ENCODE results near the gene HOOK2. TPM values are rescaled to one million over a fixed set of nuclear protein-coding genes. Genes with fewer than 3 reads are reported as not detected.

HOOK2 gene
- total RNA-seq, 2 experiments from 2014 or later = 14.0 to 14.9 TPM

DNA sequence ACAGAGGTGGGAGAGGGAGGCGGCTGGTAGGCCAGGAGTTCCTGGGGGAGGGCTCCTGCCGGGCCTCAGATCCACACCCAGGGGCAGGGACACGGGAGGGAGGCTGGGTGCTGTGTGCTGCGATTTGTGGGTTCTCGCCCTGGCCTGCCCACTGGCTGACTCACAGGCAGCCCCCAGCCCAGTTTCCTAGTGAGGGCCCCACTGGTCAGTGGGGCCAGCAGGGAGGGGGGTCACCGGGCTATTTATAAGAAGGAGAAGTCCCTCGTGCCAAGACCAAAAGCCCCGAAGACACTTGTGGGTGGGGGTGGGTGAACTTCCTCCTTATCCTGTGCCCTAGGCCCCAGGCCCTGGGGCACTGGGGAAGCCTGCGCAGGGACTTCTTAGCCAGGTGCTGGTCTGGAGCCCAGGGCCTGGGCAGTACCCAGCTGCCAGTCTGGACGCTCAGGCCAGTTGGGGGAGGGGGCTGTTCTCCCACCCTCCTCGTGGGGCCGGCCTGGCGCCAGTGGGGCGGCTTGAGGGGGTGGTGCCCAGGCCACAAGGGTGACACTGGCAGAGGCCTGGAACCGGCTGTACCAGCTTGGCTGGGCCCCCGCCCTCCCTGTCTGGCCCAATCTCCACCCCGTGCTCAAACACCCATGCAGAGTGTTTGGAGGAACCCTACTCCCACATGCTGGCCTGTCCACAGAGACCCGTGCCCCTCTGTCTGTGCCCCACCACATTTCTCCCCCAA, 11.0 kb upstream of the HOOK2 start:
- Mint-ChIP-seq H3K4me3 (no peak overlapping the region), H3K27me3 (ENCODE audit: low read depth) (no peaks in the 10 kb centered on the region), H3K9me3 (no peaks in the 10 kb centered on the region), H3K36me3 (ENCODE audit: low read depth) (peaks cover under 1% of the 10 kb centered on the region), H3K27ac (peak overlapping the region; percentile 30), H3K4me1 (ENCODE audit: low read depth) (peaks cover 27% of the 10 kb centered on the region)
- no peak for DNase-seq
- intact Hi-C loops (cut with micrococcal nuclease) = loop anchor here (10.0 kb wide), 1 partner anchor 1058 kb away; no protein-coding TSS in a partner anchor
- CTCF ChIA-PET = interaction anchor here (1.8 to 4.5 kb wide), 2 partner anchors 9 to 10 kb away, joined by 10 to 36 read pairs; no protein-coding TSS in a partner anchor

DNA sequence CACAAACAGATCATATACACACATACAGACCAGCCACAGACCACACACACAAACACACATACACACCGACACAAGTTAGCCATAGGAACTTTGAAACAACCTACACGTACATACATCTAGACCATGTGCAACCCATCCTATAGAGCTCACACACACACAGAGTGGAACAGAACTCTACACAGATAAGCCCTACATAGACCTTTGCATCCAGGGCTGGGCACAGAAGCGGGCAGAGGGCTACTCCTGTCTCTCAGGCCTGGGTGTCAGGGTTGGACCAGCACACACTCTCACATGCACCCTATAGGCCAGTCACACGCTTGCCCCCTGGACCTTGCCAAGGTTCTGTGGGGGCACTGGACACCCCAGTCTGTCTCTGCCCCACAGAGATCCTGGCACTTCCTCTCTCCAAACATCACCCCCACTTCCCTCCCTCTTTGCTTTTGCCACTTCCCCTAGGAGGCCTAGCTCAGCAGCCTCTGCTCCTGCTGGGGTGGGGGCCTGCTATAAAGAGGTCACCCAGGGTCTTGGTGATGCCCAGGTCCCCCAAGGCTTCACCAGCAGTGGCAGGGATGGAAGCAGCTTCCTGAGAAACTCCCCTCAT, 10.2 kb upstream of the HOOK2 start:
- no peaks in the 10 kb centered on the region for H3K9me3 Mint-ChIP-seq
- intact Hi-C loops (cut with micrococcal nuclease) = loop anchor here (10.0 kb wide), 1 partner anchor 1059 kb away; no protein-coding TSS in a partner anchor
- H3K27me3 Mint-ChIP-seq (ENCODE audit: low read depth) = no peaks in the 10 kb centered on the region
- no peak overlapping the region for H3K4me3 Mint-ChIP-seq
- DNase-seq = no peak
- H3K27ac Mint-ChIP-seq = no peak overlapping the region
- H3K4me1 Mint-ChIP-seq (ENCODE audit: low read depth) = peaks cover 27% of the 10 kb centered on the region
- H3K36me3 Mint-ChIP-seq (ENCODE audit: low read depth) = no peaks in the 10 kb centered on the region
- CTCF ChIA-PET = interaction anchor here (0.7 to 4.5 kb wide), 2 partner anchors 8 to 11 kb away, joined by 4 to 36 read pairs; no protein-coding TSS in a partner anchor

DNA sequence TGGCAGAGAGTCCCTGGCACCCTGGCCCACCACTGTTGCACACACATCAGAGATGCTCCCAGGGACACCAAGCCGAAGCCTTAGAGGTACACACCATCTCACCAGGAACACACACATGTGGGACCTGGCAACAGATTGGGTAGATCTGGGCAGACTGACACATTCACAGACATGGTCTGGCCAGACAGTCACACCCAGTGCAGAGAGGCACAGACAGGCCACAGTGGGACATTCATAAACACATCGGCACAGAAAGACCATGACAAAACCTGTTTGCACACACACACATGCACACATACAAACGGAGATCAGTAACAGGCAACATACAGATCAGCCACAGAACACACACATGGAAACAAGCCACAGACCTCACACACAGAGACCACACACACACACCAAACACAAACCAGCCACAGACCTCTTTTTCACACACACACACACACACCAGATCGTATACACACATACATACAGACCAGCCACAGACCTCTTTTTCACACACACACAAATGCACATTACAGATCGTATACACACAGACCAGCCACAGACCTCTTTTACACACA, 9.6 kb upstream of the HOOK2 start:
- CTCF ChIA-PET = interaction anchor here (0.7 to 4.5 kb wide), 2 partner anchors 7 to 11 kb away, joined by 4 to 36 read pairs; no protein-coding TSS in a partner anchor
- Mint-ChIP-seq H3K27ac (no peak overlapping the region), H3K9me3 (no peaks in the 10 kb centered on the region), H3K4me1 (ENCODE audit: low read depth) (peaks cover 27% of the 10 kb centered on the region), H3K27me3 (ENCODE audit: low read depth) (no peaks in the 10 kb centered on the region), H3K36me3 (ENCODE audit: low read depth) (no peaks in the 10 kb centered on the region), H3K4me3 (no peak overlapping the region)
- no peak for DNase-seq
- intact Hi-C loops (cut with micrococcal nuclease) = loop anchor here (5.0 to 10.0 kb wide), 2 partner anchors 317 to 1060 kb away; partner anchors contain the start of gene LYL1

DNA sequence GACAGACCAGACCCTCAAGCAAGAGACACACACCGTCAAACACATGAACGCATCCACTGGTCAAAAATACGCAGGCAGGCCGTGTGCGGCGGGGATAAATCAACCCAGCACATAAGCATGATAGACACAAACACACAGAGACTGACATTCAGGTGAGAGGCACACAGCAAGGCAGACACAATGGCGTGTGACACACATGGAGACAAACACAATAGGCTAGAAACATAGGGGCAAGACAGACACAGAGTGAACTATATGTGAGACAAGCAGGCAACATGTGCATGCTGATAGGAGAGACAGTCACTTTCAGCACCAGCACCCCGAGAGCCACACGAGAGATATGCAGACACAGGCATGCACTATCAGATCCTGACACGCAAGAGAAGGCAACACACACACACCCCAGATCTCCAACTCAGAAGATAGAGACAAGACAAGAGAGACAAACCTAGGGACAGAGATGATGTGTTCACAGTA, 9.1 kb upstream of the HOOK2 start:
- H3K36me3 Mint-ChIP-seq (ENCODE audit: low read depth) = no peaks in the 10 kb centered on the region
- no peak for DNase-seq
- H3K4me3 Mint-ChIP-seq = no peak overlapping the region
- no peaks in the 10 kb centered on the region for H3K27me3 Mint-ChIP-seq (ENCODE audit: low read depth)
- intact Hi-C loops (cut with micrococcal nuclease) = loop anchor here (5.0 to 10.0 kb wide), 2 partner anchors 318 to 1060 kb away; partner anchors contain the start of gene LYL1
- CTCF ChIA-PET = no interaction called here
- peaks cover 31% of the 10 kb centered on the region for H3K4me1 Mint-ChIP-seq (ENCODE audit: low read depth)
- H3K9me3 Mint-ChIP-seq = no peaks in the 10 kb centered on the region
- H3K27ac Mint-ChIP-seq = no peak overlapping the region

DNA sequence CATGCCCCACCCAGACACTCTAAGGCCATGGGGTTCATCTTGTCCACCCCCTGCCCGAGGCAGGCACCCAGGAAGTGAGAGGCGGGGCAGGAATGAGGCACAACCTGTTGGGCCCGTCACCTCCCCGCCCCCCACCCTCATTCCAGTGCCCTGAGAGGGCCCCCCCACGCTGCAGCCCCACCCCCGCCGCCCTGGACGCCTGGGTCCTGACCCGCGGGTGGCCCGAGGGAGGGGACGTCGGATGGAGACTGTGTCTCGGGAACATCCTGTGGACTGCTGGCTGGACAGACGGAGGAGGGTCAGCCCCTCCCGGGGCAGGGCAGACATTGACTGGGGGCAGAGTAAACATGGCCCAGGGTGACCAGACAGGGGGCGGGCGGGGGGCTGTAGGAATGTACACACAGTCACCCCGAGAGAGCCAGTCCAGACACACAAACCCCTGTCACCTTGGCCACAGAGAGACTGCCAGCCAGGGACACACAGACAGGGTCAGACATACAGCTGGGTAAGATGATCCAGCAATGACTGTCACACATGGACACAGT, 8.6 kb upstream of the HOOK2 start:
- intact Hi-C loops (cut with micrococcal nuclease) = loop anchor here (2.0 to 10.0 kb wide), 3 partner anchors 155 to 1061 kb away; partner anchors contain the start of genes CALR and LYL1
- H3K4me3 Mint-ChIP-seq = peak overlapping the region; percentile 48
- no peaks in the 10 kb centered on the region for H3K9me3 Mint-ChIP-seq
- DNase-seq = no peak
- peaks cover 31% of the 10 kb centered on the region for H3K4me1 Mint-ChIP-seq (ENCODE audit: low read depth)
- H3K27ac Mint-ChIP-seq = no peak overlapping the region
- CTCF ChIA-PET = interaction anchor here (1.4 to 3.1 kb wide), 2 partner anchors 10 to 24 kb away, joined by 4 to 40 read pairs; partner anchors contain the start of gene JUNB
- H3K36me3 Mint-ChIP-seq (ENCODE audit: low read depth) = no peaks in the 10 kb centered on the region
- H3K27me3 Mint-ChIP-seq (ENCODE audit: low read depth) = no peaks in the 10 kb centered on the region

DNA sequence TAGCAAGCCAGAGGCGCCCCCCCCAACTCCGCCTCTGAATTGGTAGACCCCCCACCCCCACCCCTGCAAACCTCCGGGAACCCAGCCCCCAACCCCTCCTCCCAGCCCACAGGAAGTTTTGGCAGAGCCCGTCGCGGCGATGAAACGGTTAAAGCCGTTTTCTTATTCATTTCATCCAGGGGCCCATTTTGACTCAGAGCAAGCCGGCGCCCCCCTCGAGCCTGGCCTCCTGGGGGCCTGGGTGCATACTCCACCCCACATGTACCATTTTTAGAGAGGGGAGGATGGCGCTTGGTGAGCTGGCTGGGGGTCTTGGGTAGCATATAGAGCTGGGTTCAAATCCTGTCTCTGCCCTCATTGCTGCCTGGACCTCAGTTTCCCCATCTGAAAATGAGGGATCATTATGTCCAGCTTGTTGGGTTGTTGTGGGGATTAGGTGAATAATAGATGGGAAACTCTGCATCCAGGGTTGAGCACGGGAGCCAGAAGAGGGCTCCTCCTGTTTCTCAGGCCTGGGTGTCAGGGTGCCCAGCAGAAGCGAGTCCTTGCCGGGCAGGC, 8.0 kb upstream of the HOOK2 start:
- H3K36me3 Mint-ChIP-seq (ENCODE audit: low read depth) = no peaks in the 10 kb centered on the region
- no peaks in the 10 kb centered on the region for H3K27me3 Mint-ChIP-seq (ENCODE audit: low read depth)
- no peaks in the 10 kb centered on the region for H3K9me3 Mint-ChIP-seq
- CTCF ChIA-PET = interaction anchor here (1.4 to 3.1 kb wide), 2 partner anchors 11 to 23 kb away, joined by 4 to 40 read pairs; partner anchors contain the start of gene JUNB
- H3K4me1 Mint-ChIP-seq (ENCODE audit: low read depth) = peaks cover 33% of the 10 kb centered on the region
- DNase-seq = peak; percentile 90
- peak overlapping the region; percentile 77 for H3K27ac Mint-ChIP-seq
- H3K4me3 Mint-ChIP-seq = peak overlapping the region; percentile 48
- intact Hi-C loops (cut with micrococcal nuclease) = loop anchor here (2.0 to 10.0 kb wide), 3 partner anchors 155 to 1061 kb away; partner anchors contain the start of genes CALR and LYL1

DNA sequence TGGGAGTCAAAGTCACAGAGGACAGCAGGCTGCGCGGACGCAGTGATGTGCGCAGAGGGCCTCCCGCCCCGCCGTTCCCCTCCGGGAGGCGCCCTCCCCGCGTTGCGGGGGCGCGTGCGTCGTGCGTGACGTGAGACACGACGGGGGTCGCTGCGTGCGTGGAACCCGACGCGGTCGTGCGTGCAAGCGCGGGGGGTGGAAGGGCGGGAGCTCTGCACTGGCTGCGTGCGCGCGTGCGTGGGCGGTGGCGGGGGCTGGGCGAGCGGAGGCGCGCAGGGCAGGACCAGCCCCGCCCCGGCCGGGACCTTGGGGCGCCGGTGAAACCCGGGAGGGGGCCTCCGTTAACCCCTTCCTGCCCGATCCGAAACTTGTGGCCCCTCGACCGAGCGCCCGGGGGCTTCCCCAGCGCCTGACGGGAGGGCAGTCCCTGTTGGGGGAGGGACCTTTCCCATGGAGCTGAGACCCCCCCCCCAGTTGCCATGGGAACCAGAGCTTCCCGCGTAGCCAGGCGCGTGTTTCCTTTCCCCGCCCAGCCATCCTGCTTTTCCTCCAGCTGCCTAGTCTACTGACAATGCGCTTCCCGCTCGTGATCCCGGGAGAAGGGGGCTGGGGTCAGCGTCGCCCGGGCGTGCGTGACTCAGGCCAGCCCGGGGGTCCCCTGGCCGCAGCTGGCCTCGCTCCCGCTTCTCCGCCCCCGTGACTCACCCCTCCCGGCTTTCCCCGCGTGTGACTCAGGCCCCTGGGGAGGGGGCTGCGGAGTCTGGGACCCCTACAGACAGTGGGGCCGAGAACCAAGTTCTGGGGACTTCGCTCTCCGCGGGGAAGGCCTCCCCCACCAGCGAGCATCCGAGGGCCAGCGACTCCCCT, 7.3 kb upstream of the HOOK2 start:
- Mint-ChIP-seq H3K27ac (peak overlapping the region; percentile 93), H3K27me3 (ENCODE audit: low read depth) (no peaks in the 10 kb centered on the region), H3K4me3 (peak overlapping the region; percentile 74), H3K9me3 (no peaks in the 10 kb centered on the region), H3K4me1 (ENCODE audit: low read depth) (peaks cover 32% of the 10 kb centered on the region), H3K36me3 (ENCODE audit: low read depth) (no peaks in the 10 kb centered on the region)
- CTCF ChIA-PET = interaction anchor here (1.4 to 3.1 kb wide), 3 partner anchors 11 to 23 kb away, joined by 3 to 40 read pairs (median 4); partner anchors contain the start of gene JUNB
- DNase-seq = peak; percentile 93
- intact Hi-C loops (cut with micrococcal nuclease) = loop anchor here (1.0 to 10.0 kb wide), 4 partner anchors 9 to 1062 kb away; partner anchors contain the start of genes CALR, JUNB and LYL1

DNA sequence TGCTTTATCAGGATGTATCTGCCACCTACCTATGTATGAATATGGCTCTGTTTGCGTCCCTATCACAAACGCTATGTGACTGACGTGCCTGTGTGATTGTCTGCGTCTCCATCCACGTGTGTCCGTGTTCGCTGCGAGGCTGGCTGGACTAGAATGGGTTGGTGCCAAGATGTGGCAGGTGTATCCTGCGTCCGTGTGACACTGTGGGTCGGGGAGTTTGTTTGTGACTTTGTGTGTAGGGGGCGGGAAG, 6.7 kb upstream of the HOOK2 start:
- H3K4me3 Mint-ChIP-seq = peak overlapping the region; percentile 74
- no peak for DNase-seq
- H3K4me1 Mint-ChIP-seq (ENCODE audit: low read depth) = peaks cover 36% of the 10 kb centered on the region
- intact Hi-C loops (cut with micrococcal nuclease) = loop anchor here (1.0 to 10.0 kb wide), 4 partner anchors 9 to 1063 kb away; partner anchors contain the start of genes CALR, JUNB and LYL1
- CTCF ChIA-PET = interaction anchor here (1.4 to 3.1 kb wide), 3 partner anchors 12 to 22 kb away, joined by 3 to 40 read pairs (median 4); partner anchors contain the start of gene JUNB
- H3K27ac Mint-ChIP-seq = peak overlapping the region; percentile 93
- H3K36me3 Mint-ChIP-seq (ENCODE audit: low read depth) = no peaks in the 10 kb centered on the region
- H3K9me3 Mint-ChIP-seq = no peaks in the 10 kb centered on the region
- H3K27me3 Mint-ChIP-seq (ENCODE audit: low read depth) = no peaks in the 10 kb centered on the region

DNA sequence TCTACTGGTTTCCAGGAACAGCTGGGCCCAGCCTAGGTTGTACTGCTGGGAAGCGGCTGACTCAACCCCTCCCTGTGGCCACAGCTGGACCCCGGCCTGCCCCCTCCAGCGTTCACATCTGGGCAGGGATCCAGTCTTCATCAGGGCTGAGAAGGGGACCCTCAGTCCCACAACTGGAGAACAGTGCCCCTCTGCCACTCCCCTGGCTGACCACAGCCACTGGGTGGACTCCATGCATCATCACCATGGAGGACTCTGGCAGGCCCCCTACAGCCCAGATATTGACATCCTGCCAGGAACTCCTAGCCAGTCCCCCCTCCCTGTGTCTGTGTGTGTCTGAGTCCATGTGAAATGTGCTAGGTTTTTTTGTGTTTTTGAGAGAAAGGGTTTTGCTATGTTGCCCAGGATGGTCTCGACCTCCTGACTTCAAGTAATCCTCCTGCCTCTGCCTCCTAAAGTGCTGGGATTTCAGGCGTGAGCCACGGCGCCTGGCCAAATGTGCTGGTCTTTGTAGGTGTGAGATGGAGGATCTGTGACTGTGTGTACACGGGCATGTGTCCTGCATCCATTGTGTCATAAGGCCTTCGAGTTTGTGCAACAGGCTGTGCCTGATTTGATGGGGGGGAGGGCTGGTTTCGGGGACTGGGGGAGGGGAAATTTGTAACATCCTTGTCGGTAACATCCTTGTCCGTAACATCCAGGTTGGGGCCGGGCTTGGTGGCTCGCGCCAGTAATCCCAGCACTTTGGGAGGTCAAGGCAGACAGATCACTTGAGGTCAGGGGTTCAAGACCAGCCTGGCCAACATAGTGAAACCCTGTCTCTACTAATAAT, 4.0 kb upstream of the HOOK2 start:
- intact Hi-C loops (cut with micrococcal nuclease) = no loop called here
- peak; percentile 23 for DNase-seq
- CTCF ChIA-PET = interaction anchor here (3.7 to 8.8 kb wide), 4 partner anchors 8 to 68 kb away, joined by 18 to 303 read pairs (median 70); partner anchors contain the start of genes JUNB, PRDX2 and THSD8
- H3K36me3 Mint-ChIP-seq (ENCODE audit: low read depth) = no peaks in the 10 kb centered on the region
- H3K4me3 Mint-ChIP-seq = peak overlapping the region; percentile 72
- H3K27ac Mint-ChIP-seq = peak overlapping the region; percentile 82
- H3K4me1 Mint-ChIP-seq (ENCODE audit: low read depth) = peaks cover 35% of the 10 kb centered on the region
- H3K9me3 Mint-ChIP-seq = no peaks in the 10 kb centered on the region
- no peaks in the 10 kb centered on the region for H3K27me3 Mint-ChIP-seq (ENCODE audit: low read depth)

DNA sequence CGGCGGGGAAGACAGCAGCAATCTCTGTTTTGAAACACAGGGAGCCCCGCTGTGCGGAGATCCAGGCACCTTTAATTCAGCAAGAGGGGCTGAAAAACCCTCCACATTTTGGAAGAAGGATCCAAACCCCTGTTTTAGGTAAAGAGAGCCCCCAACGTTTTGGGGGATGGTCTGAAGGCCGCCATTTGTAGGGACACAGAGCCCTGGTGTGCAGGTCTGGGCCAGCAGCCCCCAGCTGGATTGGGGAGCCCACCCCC, 3.5 kb upstream of the HOOK2 start:
- CTCF ChIA-PET = interaction anchor here (3.7 to 8.8 kb wide), 4 partner anchors 9 to 69 kb away, joined by 18 to 303 read pairs (median 70); partner anchors contain the start of genes JUNB, PRDX2 and THSD8
- H3K27ac Mint-ChIP-seq = peak overlapping the region; percentile 82
- H3K9me3 Mint-ChIP-seq = no peaks in the 10 kb centered on the region
- H3K4me1 Mint-ChIP-seq (ENCODE audit: low read depth) = peaks cover 35% of the 10 kb centered on the region
- no peak for DNase-seq
- H3K36me3 Mint-ChIP-seq (ENCODE audit: low read depth) = no peaks in the 10 kb centered on the region
- H3K4me3 Mint-ChIP-seq = peak overlapping the region; percentile 72
- intact Hi-C loops (cut with micrococcal nuclease) = no loop called here
- H3K27me3 Mint-ChIP-seq (ENCODE audit: low read depth) = no peaks in the 10 kb centered on the region

Data from activated naive CD4-positive, alpha-beta T cell treated with anti-CD3 and anti-CD28 coated beads for 36 hours (primary cell).